GM12891 (cell line): Measurements from ENCODE around the gene CDIPT.

Experiments used
- DNase-seq: peaks from one replicate; pipeline ENCODE4 v3.0.0; 2011; ENCODE audit warnings: low spot score; ENCODE audit not compliant: insufficient read length
- FAIRE-seq: peaks from 2 replicates; lab custom pipeline; 2011; peaks lifted over from hg19 to GRCh38; lab: Jason Lieb, UNC
- PAX5 ChIP-seq: IDR thresholded peaks from 2 replicates; pipeline ENCODE4 v1.6.1; 2011; ENCODE audit warnings: low read length, moderate library complexity, mild to moderate bottlenecking; ENCODE audit not compliant: insufficient read depth, severe bottlenecking
- POLR2A ChIP-seq: IDR thresholded peaks from 2 replicates; pipeline ENCODE4 v1.6.1; 2011; ENCODE audit warnings: low read depth, low read length, control low read depth
- POLR2AphosphoS5 ChIP-seq: IDR thresholded peaks from 2 replicates; pipeline ENCODE4 v1.6.1; 2011; ENCODE audit warnings: low read depth, low read length, control low read depth
- POU2F2 ChIP-seq: IDR thresholded peaks from 2 replicates; pipeline ENCODE4 v1.6.1; 2011; ENCODE audit warnings: low read depth, mild to moderate bottlenecking, control low read depth, low read length, moderate library complexity
- SPI1 ChIP-seq: IDR thresholded peaks from 2 replicates; pipeline ENCODE4 v1.6.1; 2011; ENCODE audit warnings: low read depth, low read length, control low read depth
- TAF1 ChIP-seq: IDR thresholded peaks from 2 replicates; pipeline ENCODE4 v1.6.1; 2011; ENCODE audit warnings: low read depth, low read length, control low read depth

CDIPT gene

GRCh38 chr16:29848420-29849297 lies 14.4 kb downstream of the CDIPT start:
- peak; percentile 77 for DNase-seq
- peak; percentile 92 for FAIRE-seq
- no peak for TF ChIP-seq PAX5
- TF ChIP-seq POU2F2, result no peak
- TF ChIP-seq TAF1, result no peak
- no peak for TF ChIP-seq SPI1
- TF ChIP-seq POLR2AphosphoS5, result no peak
- no peak for TF ChIP-seq POLR2A

GRCh38 chr16:29845656-29846055 lies 17.4 kb downstream of the CDIPT start:
- DNase-seq (no peak), FAIRE-seq (no peak)
- no peak for TF ChIP-seq SPI1

- DNase-seq (no peak), FAIRE-seq (no peak)
- TF ChIP-seq POLR2AphosphoS5, result no peak
- TF ChIP-seq PAX5, result no peak
- TF ChIP-seq SPI1, result no peak
- no peak for TF ChIP-seq POU2F2
- no peak for TF ChIP-seq TAF1
- TF ChIP-seq POLR2A, result no peak
Measured at GRCh38 chr16:29844575-29845331, 18.3 kb downstream of the CDIPT start.

- no peak for DNase-seq
- no peak for FAIRE-seq
- no peak for TF ChIP-seq POU2F2
- no peak for TF ChIP-seq PAX5
- TF ChIP-seq POLR2AphosphoS5, result no peak
- no peak for TF ChIP-seq SPI1
- TF ChIP-seq POLR2A, result no peak
- no peak for TF ChIP-seq TAF1
Measured at GRCh38 chr16:29843931-29844330, 19.1 kb downstream of the CDIPT start.

GRCh38 chr16:29842732-29843346 lies 20.2 kb downstream of the CDIPT start:
- no peak for TF ChIP-seq SPI1
- TF ChIP-seq POLR2A, result no peak
- TF ChIP-seq POLR2AphosphoS5, result no peak
- no peak for TF ChIP-seq PAX5
- no peak for TF ChIP-seq POU2F2
- no peak for TF ChIP-seq TAF1
- FAIRE-seq (peak; percentile 9), DNase-seq (no peak)

- no peak for DNase-seq
- FAIRE-seq, result no peak
Measured at GRCh38 chr16:29841631-29842030, 21.4 kb downstream of the CDIPT start.

GRCh38 chr16:29840240-29840639 lies 22.8 kb downstream of the CDIPT start:
- no peak for DNase-seq

More at GRCh38 chr16:29841631-29842030, 21.4 kb downstream of the CDIPT start:
- TF ChIP-seq TAF1 (no peak), POLR2AphosphoS5 (no peak), POU2F2 (no peak), POLR2A (no peak), SPI1 (no peak)

GRCh38 chr16:29839822-29840221 lies 23.2 kb downstream of the CDIPT start:
- no peak for DNase-seq
- TF ChIP-seq SPI1 (no peak), TAF1 (no peak), POLR2A (no peak), PAX5 (no peak), POLR2AphosphoS5 (no peak), POU2F2 (no peak)
- FAIRE-seq, result no peak

More at GRCh38 chr16:29840240-29840639, 22.8 kb downstream of the CDIPT start:
- TF ChIP-seq POLR2AphosphoS5 (no peak), SPI1 (no peak), TAF1 (no peak)
- FAIRE-seq, result no peak

GRCh38 chr16:29837841-29838240 lies 25.2 kb downstream of the CDIPT start:
- DNase-seq (no peak), FAIRE-seq (no peak)
- TF ChIP-seq PAX5 (no peak), POU2F2 (no peak), POLR2A (no peak), TAF1 (no peak), POLR2AphosphoS5 (no peak), SPI1 (no peak)

- no peak for FAIRE-seq
- no peak for TF ChIP-seq POLR2AphosphoS5
- no peak for TF ChIP-seq POLR2A
- TF ChIP-seq SPI1, result no peak
- no peak for TF ChIP-seq TAF1
- TF ChIP-seq PAX5, result no peak
- no peak for TF ChIP-seq POU2F2
- no peak for DNase-seq
Measured at GRCh38 chr16:29836623-29837022, 26.4 kb downstream of the CDIPT start.
